Testis (tissue), 3 donors: ENCODE measurements around the gene HTR5A. TPM values are rescaled to one million over a fixed set of nuclear protein-coding genes. Genes with fewer than 3 reads are reported as not detected.

ENCODE experiments used
- DNase-seq: peaks from one replicate; pipeline ENCODE4 v3.0.0-alpha.2; 2019
- H3K27ac ChIP-seq, 2 donors: fragments of 200-600 bp; sonication (generic); one replicate each; pipeline ENCODE4 v1.5.1; 2019
- H3K27me3 ChIP-seq: fragments of 200-600 bp; sonication (generic); one replicate; pipeline ENCODE4 v1.5.1; 2019
- H3K36me3 ChIP-seq: fragments of 200-600 bp; sonication (generic); one replicate; pipeline ENCODE4 v1.5.1; 2017; ENCODE audit warnings: low read depth; ENCODE audit errors: missing control alignments
- H3K4me1 ChIP-seq: fragments of 200-600 bp; sonication (generic); one replicate; pipeline ENCODE4 v1.5.1; 2019
- H3K4me3 ChIP-seq, 2 donors: fragments of 200-600 bp; sonication (generic); one replicate each; pipeline ENCODE4 v1.5.1; 2017 to 2019
- H3K9me3 ChIP-seq: fragments of 200-600 bp; sonication (generic); one replicate; pipeline ENCODE4 v1.5.1; 2017
- POLR2A ChIP-seq: fragments of 450-650 bp; IDR thresholded peaks from one replicate; pipeline ENCODE4 v1.6.1; 2017; ENCODE audit warnings: antibody characterized with exemption, mild to moderate bottlenecking, moderate library complexity
- WGBS, 2 donors: methylation state at CpG; one replicate each; pipeline ENCODE4 v1.1.5; 2018; 5-methylcytosine and 5-hydroxymethylcytosine counted together
- intact Hi-C: fragments of 100-400 bp; cut with DNase I; formaldehyde crosslinking; loops from one replicate; pipeline ENCODE4 v1.15.1; 2023; ENCODE audit warnings: low total_unique reads
- polyA plus RNA-seq: library from polyadenylated mRNA; stranded (reverse); fragments of 350-450 nt; fragmentation: Illumina TruSeq; extraction: RNeasy Lipid Tissue Mini Kit (QIAGEN cat#74804); gene quantifications from one replicate; pipeline ENCODE4 v1.2.3, GENCODE V29; 2014; ENCODE audit warnings: low read depth, low replicate concordance; ENCODE audit not compliant: insufficient read depth
- total RNA-seq, 2 donors: library from RNA; depleted of rRNA; stranded (reverse); fragments of >200 nt; gene quantifications; one replicate each; pipeline ENCODE4 v1.2.3, GENCODE V29; 2016
- TF ChIP-seq, protein P1 (sequence below), 3 experiments: fragments of 450-650 bp in 2 of 3; fragments of 200-600 bp in 1 of 3; sonication (generic) in 1 of 3; IDR thresholded peaks; one replicate each; pipeline ENCODE4 v1.5.1; 2016 to 2019; ENCODE audit warnings: antibody characterized with exemption in 3 of 3, mild to moderate bottlenecking in 2 of 3, moderate library complexity in 1 of 3

Gene HTR5A
- total and polyA plus RNA-seq, 3 donors from 2014 or later, result 0.87 to 2.8 (median 0.93) TPM

DNA sequence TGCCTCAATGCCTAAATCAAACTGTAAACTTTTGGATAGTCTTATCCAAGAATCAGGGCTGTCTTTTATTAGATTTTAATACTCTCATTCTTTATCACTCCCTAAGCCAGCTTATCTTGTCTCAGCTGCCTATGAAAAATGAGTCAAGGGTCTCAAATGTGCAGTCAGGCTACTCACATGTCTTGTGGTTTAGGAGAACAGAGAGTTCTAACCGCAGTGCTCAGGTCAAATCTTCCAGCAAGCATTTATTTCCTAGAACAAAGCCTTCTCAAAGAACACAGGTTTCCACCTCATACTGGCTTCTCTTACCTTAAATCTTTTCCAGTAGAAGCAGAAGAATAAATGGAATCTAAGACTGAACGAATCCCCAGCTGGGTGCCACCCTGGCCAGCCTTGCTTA is 23.5 kb downstream of the HTR5A start:
- no peak overlapping the region for H3K27ac ChIP-seq
- intact Hi-C loops, result no loop called here
- no peaks in the 10 kb centered on the region for H3K36me3 ChIP-seq
- H3K4me3 ChIP-seq, result no peak overlapping the region
- DNase-seq, result no peak
- WGBS, 2 donors, result 70 to 72% methylated on average over 2 of the region's 2 CpGs
- no peaks in the 10 kb centered on the region for H3K9me3 ChIP-seq
- no peaks in the 10 kb centered on the region for H3K4me1 ChIP-seq
- no peaks in the 10 kb centered on the region for H3K27me3 ChIP-seq
- TF ChIP-seq POLR2A, result no peak
- TF ChIP-seq, protein P1, sequence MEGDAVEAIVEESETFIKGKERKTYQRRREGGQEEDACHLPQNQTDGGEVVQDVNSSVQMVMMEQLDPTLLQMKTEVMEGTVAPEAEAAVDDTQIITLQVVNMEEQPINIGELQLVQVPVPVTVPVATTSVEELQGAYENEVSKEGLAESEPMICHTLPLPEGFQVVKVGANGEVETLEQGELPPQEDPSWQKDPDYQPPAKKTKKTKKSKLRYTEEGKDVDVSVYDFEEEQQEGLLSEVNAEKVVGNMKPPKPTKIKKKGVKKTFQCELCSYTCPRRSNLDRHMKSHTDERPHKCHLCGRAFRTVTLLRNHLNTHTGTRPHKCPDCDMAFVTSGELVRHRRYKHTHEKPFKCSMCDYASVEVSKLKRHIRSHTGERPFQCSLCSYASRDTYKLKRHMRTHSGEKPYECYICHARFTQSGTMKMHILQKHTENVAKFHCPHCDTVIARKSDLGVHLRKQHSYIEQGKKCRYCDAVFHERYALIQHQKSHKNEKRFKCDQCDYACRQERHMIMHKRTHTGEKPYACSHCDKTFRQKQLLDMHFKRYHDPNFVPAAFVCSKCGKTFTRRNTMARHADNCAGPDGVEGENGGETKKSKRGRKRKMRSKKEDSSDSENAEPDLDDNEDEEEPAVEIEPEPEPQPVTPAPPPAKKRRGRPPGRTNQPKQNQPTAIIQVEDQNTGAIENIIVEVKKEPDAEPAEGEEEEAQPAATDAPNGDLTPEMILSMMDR (IDR thresholded peaks at IDR 0.05), result no peak

DNA sequence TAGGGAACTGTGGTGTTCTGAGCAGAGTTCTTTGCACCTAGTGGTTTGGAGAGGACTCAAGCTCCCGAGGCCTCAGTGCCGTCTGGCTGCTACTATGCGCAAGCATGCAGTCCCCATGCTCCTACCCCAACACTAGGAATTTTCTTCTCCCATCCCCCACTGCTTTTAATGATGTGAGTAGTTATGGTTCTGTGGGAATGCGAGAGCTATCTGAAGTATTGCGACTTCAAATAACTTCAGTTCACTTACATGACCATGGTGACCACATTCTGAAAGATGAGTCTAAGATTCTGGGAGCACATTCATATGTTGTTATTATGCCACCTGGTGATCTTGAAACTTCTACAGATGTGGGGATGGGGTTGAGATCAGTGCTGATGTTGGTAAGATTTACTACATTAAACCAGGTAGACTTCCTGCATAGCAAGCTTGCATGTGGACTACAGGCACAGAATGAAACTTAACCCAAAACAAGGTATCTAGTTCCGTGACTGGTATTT is 24.6 kb downstream of the HTR5A start:
- H3K4me1 ChIP-seq, result no peaks in the 10 kb centered on the region
- no peak for TF ChIP-seq POLR2A
- TF ChIP-seq, protein P1 (IDR thresholded peaks at IDR 0.05), result no peak
- no peaks in the 10 kb centered on the region for H3K36me3 ChIP-seq
- no peaks in the 10 kb centered on the region for H3K27me3 ChIP-seq
- intact Hi-C loops, result no loop called here
- no peaks in the 10 kb centered on the region for H3K9me3 ChIP-seq
- H3K4me3 ChIP-seq, result no peak overlapping the region
- 71 to 79% methylated on average over 6 of the region's 6 CpGs for WGBS, 2 donors
- no peak for DNase-seq
- H3K27ac ChIP-seq, result no peak overlapping the region

DNA sequence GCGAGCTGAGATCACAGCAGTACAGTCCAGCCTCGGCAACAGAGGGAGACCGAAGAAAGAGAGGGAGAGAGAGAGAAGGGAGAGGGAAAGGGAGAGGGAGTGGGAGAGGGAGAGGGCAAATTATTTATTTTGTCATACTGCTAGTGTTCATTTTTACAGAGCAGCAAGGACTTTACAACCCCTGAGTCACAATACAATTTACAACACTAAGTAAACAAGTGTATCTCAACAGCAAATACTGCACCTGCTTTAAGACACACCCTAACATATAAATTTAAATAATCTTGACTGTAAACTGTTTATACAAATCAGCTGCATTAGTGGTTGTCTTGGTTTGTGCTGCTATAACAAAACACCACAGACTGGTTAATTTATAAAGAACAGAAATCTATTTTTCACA is 27.2 kb downstream of the HTR5A start:
- Histone ChIP-seq H3K4me1 (no peaks in the 10 kb centered on the region), H3K27me3 (no peaks in the 10 kb centered on the region), H3K9me3 (no peaks in the 10 kb centered on the region), H3K27ac (no peak overlapping the region), H3K4me3 (no peak overlapping the region), H3K36me3 (no peaks in the 10 kb centered on the region)
- DNase-seq, result no peak
- 37 to 55% methylated on average over 3 of the region's 3 CpGs for WGBS, 2 donors
- intact Hi-C loops, result no loop called here
- TF ChIP-seq POLR2A, result no peak
- TF ChIP-seq, protein P1 (IDR thresholded peaks at IDR 0.05), result no peak

DNA sequence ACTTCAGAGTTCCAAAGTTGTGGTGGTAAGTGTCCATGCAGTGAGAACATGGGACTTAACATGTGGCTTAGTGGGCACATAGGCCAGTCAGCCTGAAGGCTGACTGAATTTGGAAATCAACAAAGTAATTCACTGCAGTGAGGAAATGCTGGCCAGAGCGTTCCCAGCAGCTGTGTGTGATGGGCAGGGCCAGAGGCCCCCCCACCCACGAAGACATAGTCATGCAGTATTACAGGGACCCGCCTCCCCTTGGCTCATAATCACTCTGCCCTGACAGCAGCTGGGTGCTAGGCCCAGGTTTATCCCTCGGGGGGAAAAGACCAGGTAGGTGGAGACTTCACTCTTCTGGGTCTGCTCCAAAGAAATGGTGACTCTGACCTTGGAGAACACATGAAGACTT is 33.7 kb downstream of the HTR5A start:
- Histone ChIP-seq H3K4me3 (no peak overlapping the region), H3K4me1 (no peaks in the 10 kb centered on the region), H3K27me3 (no peaks in the 10 kb centered on the region), H3K36me3 (no peaks in the 10 kb centered on the region), H3K9me3 (no peaks in the 10 kb centered on the region), H3K27ac (no peak overlapping the region)
- 32 to 49% methylated on average over 4 of the region's 4 CpGs for WGBS, 2 donors
- no peak for DNase-seq
- TF ChIP-seq POLR2A, result no peak
- TF ChIP-seq, protein P1 (IDR thresholded peaks at IDR 0.05), result no peak
- intact Hi-C loops, result no loop called here

- Histone ChIP-seq H3K36me3 (no peaks in the 10 kb centered on the region), H3K27ac (no peak overlapping the region), H3K27me3 (no peaks in the 10 kb centered on the region), H3K4me3 (no peak overlapping the region), H3K4me1 (no peaks in the 10 kb centered on the region), H3K9me3 (no peaks in the 10 kb centered on the region)
- no peak for TF ChIP-seq POLR2A
- TF ChIP-seq, protein P1 (IDR thresholded peaks at IDR 0.05), result no peak
- 57 to 65% methylated on average over 7 of the region's 7 CpGs for WGBS, 2 donors
- no peak for DNase-seq
- intact Hi-C loops, result no loop called here
These were observed 34.8 kb downstream of the HTR5A start for GRCh38 chr7:155104913-155105312.
